DOHH2 (cell line): ENCODE results near the gene NPRL2.

Experiments
- CTCF ChIP-seq: fragments of 200-600 bp; sonication (generic); IDR thresholded peaks from one replicate; pipeline ENCODE4 v1.5.1; 2014; ENCODE audit warnings: antibody characterized with exemption, mild to moderate bottlenecking, low read depth, low read length; ENCODE audit not compliant: poor library complexity, severe bottlenecking
- EZH2phosphoT487 ChIP-seq: fragments of 200-600 bp; sonication (generic); IDR thresholded peaks from 2 replicates; pipeline ENCODE4 v1.6.1; 2017; ENCODE audit warnings: borderline replicate concordance, mild to moderate bottlenecking, antibody characterized with exemption, low read length, moderate library complexity, mixed read lengths

- TF ChIP-seq CTCF (no peak), EZH2phosphoT487 (no peak)
Observed at GRCh38 chr3:50352781-50353180, 2.2 kb upstream of the NPRL2 start.
